Pericardium fibroblast (primary cell): ENCODE results near the gene SEMA4A. TPM values are rescaled to one million over a fixed set of nuclear protein-coding genes. Genes with fewer than 3 reads are reported as not detected.

Source experiments
- total RNA-seq: library from RNA; depleted of rRNA; stranded (reverse); fragments of >200 nt; gene quantifications from 2 replicates; pipeline ENCODE4 v1.2.3, GENCODE V29; 2015

SEMA4A gene
- 0.47 and 1.6 TPM in 2 replicates for total RNA-seq

DNA sequence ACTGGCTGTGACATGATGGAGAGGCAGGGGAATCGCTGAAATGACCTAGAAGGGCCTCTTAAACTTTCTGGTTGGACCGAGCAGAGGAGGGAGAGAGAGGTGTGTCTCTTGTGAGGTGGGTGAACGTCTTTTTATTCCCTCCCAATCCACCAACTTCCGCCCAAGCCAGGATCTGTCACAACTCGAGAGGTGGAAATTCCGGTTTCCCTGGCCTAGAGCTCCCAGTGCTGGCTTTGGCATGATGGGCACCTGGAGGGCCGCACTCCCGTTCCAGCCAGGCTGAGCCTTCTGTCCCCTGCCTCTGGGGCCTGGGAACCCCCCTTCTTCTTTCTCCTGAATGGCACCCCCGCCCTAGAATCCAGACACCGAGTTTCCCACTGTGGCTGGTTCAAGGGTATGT lies at the start of gene SEMA4A:
SEMA4A (plus strand) TSS at position 224 of the 400 bp plus-strand sequence. CDS start 994 bp downstream, outside the sequence.

GRCh38 chr1:156114101-156114918 lies 39.1 kb upstream of the SEMA4A start, which contains the start of gene LMNA:
TSS of gene LMNA (plus strand) at chr1:156114711. CDS start at chr1:156114919, 208 bp downstream.

GRCh38 chr1:156193488-156194299 lies 40.3 kb downstream of the SEMA4A start, which contains the start of gene SLC25A44:
TSS of gene SLC25A44 (plus strand) at chr1:156194104. CDS start at chr1:156199848, 5,744 bp downstream.

DNA sequence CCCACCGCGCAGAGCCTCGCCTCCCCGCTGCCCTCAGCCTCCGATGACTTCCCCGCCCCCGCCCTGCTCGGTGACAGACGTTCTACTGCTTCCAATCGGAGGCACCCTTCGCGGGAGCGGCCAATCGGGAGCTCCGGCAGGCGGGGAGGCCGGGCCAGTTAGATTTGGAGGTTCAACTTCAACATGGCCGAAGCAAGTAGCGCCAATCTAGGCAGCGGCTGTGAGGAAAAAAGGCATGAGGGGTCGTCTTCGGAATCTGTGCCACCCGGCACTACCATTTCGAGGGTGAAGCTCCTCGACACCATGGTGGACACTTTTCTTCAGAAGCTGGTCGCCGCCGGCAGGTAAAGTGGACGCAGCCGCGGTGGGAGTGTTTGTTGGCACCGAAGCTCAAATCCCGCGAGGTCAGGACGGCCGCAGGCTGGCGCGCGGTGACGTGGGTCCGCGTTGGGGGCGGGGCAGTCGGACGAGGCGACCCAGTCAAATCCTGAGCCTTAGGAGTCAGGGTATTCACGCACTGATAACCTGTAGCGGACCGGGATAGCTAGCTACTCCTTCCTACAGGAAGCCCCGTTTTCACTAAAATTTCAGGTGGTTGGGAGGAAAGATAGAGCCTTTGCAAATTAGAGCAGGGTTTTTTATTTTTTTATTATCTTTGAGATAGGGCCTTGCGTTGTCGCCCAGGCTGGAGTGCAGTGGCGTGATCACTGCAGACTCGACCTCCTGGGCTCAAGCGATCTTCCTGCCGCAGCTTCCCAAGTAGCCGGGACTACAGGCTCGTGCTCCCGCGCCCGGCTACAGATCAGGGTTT lies 59.7 kb downstream of the SEMA4A start, which contains the start of gene PMF1:
PMF1 (plus strand) TSS at position 175 of the 811 bp plus-strand sequence; CDS start at position 184, 9 bp downstream.

Other genes starting within 250 kb of the SEMA4A start
- gene RIT1, start 242.2 kb upstream of the SEMA4A start, total RNA-seq, result 15.4 and 38.9 TPM in 2 replicates
- gene KHDC4, start 219.2 kb upstream of the SEMA4A start, total RNA-seq, result 14.4 and 20.4 TPM in 2 replicates
- gene RXFP4, start 211.9 kb upstream of the SEMA4A start, total RNA-seq, result not detected in 2 replicates
- gene ARHGEF2, start 175.0 kb upstream of the SEMA4A start, total RNA-seq, result 107 and 150 TPM in 2 replicates
- gene SSR2, start 132.6 kb upstream of the SEMA4A start, total RNA-seq, result 489 and 630 TPM in 2 replicates
- gene UBQLN4, start 99.8 kb upstream of the SEMA4A start, total RNA-seq, result 9.8 and 12.6 TPM in 2 replicates
- gene LAMTOR2, start 98.8 kb upstream of the SEMA4A start, total RNA-seq, result 87.3 and 97.6 TPM in 2 replicates
- gene RAB25, start 92.4 kb upstream of the SEMA4A start, total RNA-seq, result not detected in 2 replicates
- gene MEX3A, start 71.1 kb upstream of the SEMA4A start, total RNA-seq, result 1.1 and 5.0 TPM in 2 replicates
- 508 and 655 TPM in 2 replicates for gene LMNA, start 38.9 kb upstream of the SEMA4A start, total RNA-seq
- gene SLC25A44, start 40.5 kb downstream of the SEMA4A start, total RNA-seq, result 9.9 and 14.2 TPM in 2 replicates
- gene PMF1, start 59.4 kb downstream of the SEMA4A start, total RNA-seq, result 42.0 and 46.9 TPM in 2 replicates
- not detected in 2 replicates for gene BGLAP, start 88.6 kb downstream of the SEMA4A start, total RNA-seq
- 0.43 and 0.47 TPM in 2 replicates for gene PAQR6, start 94.5 kb downstream of the SEMA4A start, total RNA-seq
- gene SMG5, start 129.2 kb downstream of the SEMA4A start, total RNA-seq, result 33.3 and 39.1 TPM in 2 replicates
- gene TMEM79, start 130.7 kb downstream of the SEMA4A start, total RNA-seq, result 1.5 and 3.1 TPM in 2 replicates
- 87.5 and 108 TPM in 2 replicates for gene GLMP, start 142.1 kb downstream of the SEMA4A start, total RNA-seq
- not detected in 2 replicates for gene VHLL, start 145.7 kb downstream of the SEMA4A start, total RNA-seq
- gene CCT3, start 184.7 kb downstream of the SEMA4A start, total RNA-seq, result 248 TPM in 2 replicates
- gene TSACC, start 184.9 kb downstream of the SEMA4A start, total RNA-seq, result not detected in 2 replicates
- gene RHBG, start 215.6 kb downstream of the SEMA4A start, total RNA-seq, result not detected in 2 replicates